Loucy (cell line): ENCODE measurements around the gene PTTG1IP.

ENCODE experiments used
- H2AFZ ChIP-seq: fragments of 200-600 bp; sonication (generic); 2 replicates; pipeline ENCODE4 v1.6.0; 2016; ENCODE audit warnings: antibody characterized with exemption, mild to moderate bottlenecking, low read length, moderate library complexity
- H3F3A ChIP-seq: fragments of 200-600 bp; 2 replicates; pipeline ENCODE4 v1.6.0; 2016; ENCODE audit warnings: antibody characterized with exemption, low read depth, mild to moderate bottlenecking
- H3K27me3 ChIP-seq: fragments of 200-600 bp; sonication (generic); 2 replicates; pipeline ENCODE4 v1.6.1; 2014; ENCODE audit warnings: low read length, mild to moderate bottlenecking; ENCODE audit not compliant: insufficient read depth, poor library complexity, severe bottlenecking
- H3K36me3 ChIP-seq: fragments of 200-600 bp; sonication (generic); 2 replicates; pipeline ENCODE4 v1.6.1; 2016; ENCODE audit warnings: low read length; ENCODE audit not compliant: insufficient read depth
- H3K4me1 ChIP-seq: fragments of 200-600 bp; sonication (generic); 2 replicates; pipeline ENCODE4 v1.5.1; 2014; ENCODE audit warnings: low read length, mild to moderate bottlenecking; ENCODE audit not compliant: insufficient read depth, poor library complexity, severe bottlenecking
- H3K4me2 ChIP-seq: fragments of 200-600 bp; sonication (generic); 2 replicates; pipeline ENCODE4 v1.6.0; 2014; ENCODE audit warnings: antibody characterized with exemption, low read length, low read depth, mild to moderate bottlenecking; ENCODE audit not compliant: poor library complexity, severe bottlenecking
- H3K4me3 ChIP-seq: fragments of 200-600 bp; sonication (generic); 2 replicates; pipeline ENCODE4 v1.5.1; 2014; ENCODE audit warnings: low read length, mild to moderate bottlenecking, mixed read lengths; ENCODE audit not compliant: poor library complexity, severe bottlenecking
- H3K79me2 ChIP-seq: fragments of 200-600 bp; sonication (generic); 2 replicates; pipeline ENCODE4 v1.6.1; 2014; ENCODE audit warnings: low read length; ENCODE audit not compliant: insufficient read depth
- H3K9ac ChIP-seq: fragments of 200-600 bp; sonication (generic); 2 replicates; pipeline ENCODE4 v1.6.0; 2014; ENCODE audit warnings: mild to moderate bottlenecking, low read depth, low read length, moderate library complexity; ENCODE audit not compliant: poor library complexity, severe bottlenecking
- H3K9me2 ChIP-seq: fragments of 200-600 bp; sonication (generic); replicated peaks from 2 replicates; pipeline ENCODE4 v1.6.1; 2016; ENCODE audit warnings: low read depth, low read length, mixed read lengths
- H3K9me3 ChIP-seq: fragments of 200-600 bp; sonication (generic); 2 replicates; pipeline ENCODE4 v1.6.1; 2014; ENCODE audit warnings: mild to moderate bottlenecking, antibody characterized with exemption, low read length, low read depth; ENCODE audit not compliant: insufficient read depth
- H4K20me1 ChIP-seq: fragments of 200-600 bp; sonication (generic); 2 replicates; pipeline ENCODE4 v1.6.0; 2014; ENCODE audit warnings: antibody characterized with exemption, low read length, mild to moderate bottlenecking; ENCODE audit not compliant: insufficient read depth, poor library complexity, severe bottlenecking
- CTCF ChIP-seq: fragments of 200-600 bp; sonication (generic); conservative IDR thresholded peaks from 2 replicates; pipeline ENCODE4 v1.5.1; 2014; ENCODE audit warnings: mild to moderate bottlenecking, antibody characterized with exemption, low read length
- EZH2phosphoT487 ChIP-seq: fragments of 200-600 bp; IDR thresholded peaks from 2 replicates; pipeline ENCODE4 v1.6.1; 2018; ENCODE audit warnings: antibody characterized with exemption, mild to moderate bottlenecking, moderate library complexity, borderline replicate concordance

The PTTG1IP gene

GRCh38 chr21:44907966-44908895, 34.7 kb upstream of the PTTG1IP start:
- H3K9me3 ChIP-seq: no peaks in the 10 kb centered on the region
- no peaks in the 10 kb centered on the region for H4K20me1 ChIP-seq
- no peaks in the 10 kb centered on the region for H3F3A ChIP-seq
- peaks cover 18% of the 10 kb centered on the region; the same call in 1 of the 2 replicates for H3K36me3 ChIP-seq
- peaks cover 23% of the 10 kb centered on the region for H3K4me1 ChIP-seq
- no peaks in the 10 kb centered on the region for H3K9me2 ChIP-seq
- TF ChIP-seq EZH2phosphoT487: no peak
- TF ChIP-seq CTCF: no peak
- no peak overlapping the region for H3K9ac ChIP-seq
- no peak overlapping the region for H3K4me3 ChIP-seq
- H2AFZ ChIP-seq: no peak overlapping the region
- no peak overlapping the region for H3K4me2 ChIP-seq
- H3K27me3 ChIP-seq: no peaks in the 10 kb centered on the region
- H3K79me2 ChIP-seq: peaks cover 28% of the 10 kb centered on the region

- no peak overlapping the region for H3K9ac ChIP-seq
- peaks cover 26% of the 10 kb centered on the region; the same call in 1 of the 2 replicates for H3K36me3 ChIP-seq
- H4K20me1 ChIP-seq: no peaks in the 10 kb centered on the region
- peaks cover 22% of the 10 kb centered on the region; the same call in 1 of the 2 replicates for H3K79me2 ChIP-seq
- no peak overlapping the region for H3K4me3 ChIP-seq
- peaks cover 19% of the 10 kb centered on the region for H3K4me1 ChIP-seq
- no peaks in the 10 kb centered on the region for H3K9me2 ChIP-seq
- H3K27me3 ChIP-seq: no peaks in the 10 kb centered on the region
- no peak overlapping the region for H3K4me2 ChIP-seq
- H3F3A ChIP-seq: no peaks in the 10 kb centered on the region
- TF ChIP-seq CTCF (no peak), EZH2phosphoT487 (no peak)
- no peak overlapping the region for H2AFZ ChIP-seq
- H3K9me3 ChIP-seq: no peaks in the 10 kb centered on the region
These were observed 33.9 kb upstream of the PTTG1IP start for GRCh38 chr21:44907225-44907965.

GRCh38 chr21:44905728-44906090, 32.2 kb upstream of the PTTG1IP start:
- no peak overlapping the region for H3K4me2 ChIP-seq
- no peak overlapping the region for H3K4me3 ChIP-seq
- no peaks in the 10 kb centered on the region for H3K9me2 ChIP-seq
- H3K9me3 ChIP-seq: no peaks in the 10 kb centered on the region
- peaks cover 5% of the 10 kb centered on the region; the same call in 1 of the 2 replicates for H3K79me2 ChIP-seq
- no peaks in the 10 kb centered on the region for H3K27me3 ChIP-seq
- peaks cover 43% of the 10 kb centered on the region; the same call in 1 of the 2 replicates for H3K36me3 ChIP-seq
- no peaks in the 10 kb centered on the region for H3F3A ChIP-seq
- H4K20me1 ChIP-seq: no peaks in the 10 kb centered on the region
- no peak overlapping the region for H3K9ac ChIP-seq
- TF ChIP-seq CTCF: no peak
- TF ChIP-seq EZH2phosphoT487: no peak
- H3K4me1 ChIP-seq: peaks cover 2% of the 10 kb centered on the region
- H2AFZ ChIP-seq: no peak overlapping the region
